Hypothalamus (tissue), 51 donors: Measurements from ENCODE around the gene ADAM19.

Source experiments
- DNase-seq, 51 donors: peaks; one replicate each; lab custom pipeline; 2025; lab: John Stamatoyannopoulos, UW

Gene ADAM19

DNA sequence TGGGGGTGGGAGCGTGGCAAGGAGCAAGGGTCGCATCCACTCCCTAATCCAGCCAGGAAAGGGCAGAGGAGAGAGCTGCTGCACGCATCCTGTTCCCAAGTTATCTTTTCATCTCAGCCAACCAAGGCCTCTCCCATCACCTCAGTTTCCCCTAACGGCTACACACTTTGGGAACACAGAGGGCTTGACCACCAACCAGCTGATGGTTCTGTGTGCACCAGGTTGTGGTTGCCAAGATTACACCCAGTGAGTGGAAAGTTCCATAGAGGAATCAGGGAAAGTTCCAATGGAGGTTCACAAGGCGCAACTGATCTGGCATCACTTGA lies 53.9 kb downstream of the ADAM19 start:
- no peak for DNase-seq

DNA sequence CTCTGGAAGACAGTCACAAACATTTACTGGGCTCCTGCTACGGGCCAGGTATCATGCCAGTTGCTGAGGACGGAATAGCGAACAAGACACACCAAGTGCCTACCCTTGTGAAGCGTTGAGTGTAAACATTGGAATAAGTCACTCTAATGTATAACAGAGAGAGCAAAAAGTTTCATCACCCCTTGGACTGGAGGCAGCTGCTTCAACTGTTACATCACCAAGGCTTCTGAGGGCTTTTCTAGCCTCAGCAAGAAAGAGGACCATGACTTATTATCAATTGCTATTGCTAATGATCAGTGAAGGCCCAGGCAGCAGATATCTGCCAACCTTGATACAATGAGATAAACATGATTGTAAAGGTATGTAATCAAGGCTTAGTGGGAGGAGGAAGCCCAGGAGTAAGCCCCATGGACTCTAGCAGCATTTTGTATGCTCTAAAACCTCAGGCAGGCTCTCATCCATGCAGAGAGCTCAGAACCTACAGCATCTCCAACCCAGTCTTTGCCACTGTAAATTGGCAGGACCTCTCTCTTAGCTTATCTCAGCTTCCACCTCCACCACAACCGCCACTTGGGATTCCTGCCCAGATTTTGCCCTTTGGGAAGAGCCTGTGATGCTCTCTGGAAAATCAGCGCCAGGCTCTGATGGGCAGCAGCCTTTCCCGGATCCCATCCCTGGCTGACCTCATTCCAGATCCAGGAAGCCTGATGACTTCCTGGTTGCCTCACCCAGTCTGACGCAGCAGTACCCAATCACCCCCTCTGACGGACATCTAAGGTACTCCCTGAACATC lies 54.5 kb downstream of the ADAM19 start:
- DNase-seq, result no peak

- DNase-seq, result no peak
These were observed 55.9 kb downstream of the ADAM19 start for GRCh38 chr5:157519579-157520253.

GRCh38 chr5:157518963-157519362 lies 56.6 kb downstream of the ADAM19 start:
- DNase-seq, result no peak

DNA sequence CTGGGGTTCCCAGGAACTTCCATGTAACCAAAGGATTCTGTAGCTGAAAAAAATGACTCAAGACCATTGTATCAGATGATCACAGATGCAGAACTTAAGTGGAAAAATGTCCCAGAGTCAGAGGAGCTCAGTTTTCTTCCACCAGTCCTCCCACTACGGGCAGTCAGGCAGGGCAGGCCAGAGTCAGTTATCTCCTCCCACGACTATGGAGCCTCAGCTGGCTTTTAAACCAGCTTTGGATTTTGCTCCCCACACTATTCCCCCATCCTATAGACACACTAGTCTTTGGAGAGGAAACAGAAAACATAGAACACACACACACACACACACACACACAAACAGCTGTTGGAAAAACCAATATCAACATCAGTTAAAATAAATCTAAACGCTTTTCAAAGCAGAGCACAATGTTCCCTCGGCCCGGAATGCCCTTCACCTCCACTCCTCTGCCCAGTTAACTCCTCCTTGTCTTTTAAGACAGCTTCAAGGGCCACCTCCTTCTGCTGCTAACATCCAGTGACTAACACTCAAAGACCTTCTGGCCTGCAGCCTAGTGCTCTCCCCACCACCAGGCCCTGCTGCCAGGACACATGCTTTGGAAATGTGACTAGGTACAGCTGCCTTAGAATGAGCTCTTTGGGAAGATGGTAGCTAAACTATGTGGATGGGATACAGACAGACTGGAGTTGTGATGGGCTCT lies 58.8 kb downstream of the ADAM19 start:
- peak in 1 of 51 donors; percentile 18 for DNase-seq

- DNase-seq, result peak in 1 of 51 donors; percentile 20
These were observed 59.6 kb downstream of the ADAM19 start for GRCh38 chr5:157516006-157516405.

GRCh38 chr5:157514974-157515373 lies 60.6 kb downstream of the ADAM19 start:
- DNase-seq, result no peak

GRCh38 chr5:157513182-157513581 lies 62.4 kb downstream of the ADAM19 start:
- DNase-seq, result no peak

DNA sequence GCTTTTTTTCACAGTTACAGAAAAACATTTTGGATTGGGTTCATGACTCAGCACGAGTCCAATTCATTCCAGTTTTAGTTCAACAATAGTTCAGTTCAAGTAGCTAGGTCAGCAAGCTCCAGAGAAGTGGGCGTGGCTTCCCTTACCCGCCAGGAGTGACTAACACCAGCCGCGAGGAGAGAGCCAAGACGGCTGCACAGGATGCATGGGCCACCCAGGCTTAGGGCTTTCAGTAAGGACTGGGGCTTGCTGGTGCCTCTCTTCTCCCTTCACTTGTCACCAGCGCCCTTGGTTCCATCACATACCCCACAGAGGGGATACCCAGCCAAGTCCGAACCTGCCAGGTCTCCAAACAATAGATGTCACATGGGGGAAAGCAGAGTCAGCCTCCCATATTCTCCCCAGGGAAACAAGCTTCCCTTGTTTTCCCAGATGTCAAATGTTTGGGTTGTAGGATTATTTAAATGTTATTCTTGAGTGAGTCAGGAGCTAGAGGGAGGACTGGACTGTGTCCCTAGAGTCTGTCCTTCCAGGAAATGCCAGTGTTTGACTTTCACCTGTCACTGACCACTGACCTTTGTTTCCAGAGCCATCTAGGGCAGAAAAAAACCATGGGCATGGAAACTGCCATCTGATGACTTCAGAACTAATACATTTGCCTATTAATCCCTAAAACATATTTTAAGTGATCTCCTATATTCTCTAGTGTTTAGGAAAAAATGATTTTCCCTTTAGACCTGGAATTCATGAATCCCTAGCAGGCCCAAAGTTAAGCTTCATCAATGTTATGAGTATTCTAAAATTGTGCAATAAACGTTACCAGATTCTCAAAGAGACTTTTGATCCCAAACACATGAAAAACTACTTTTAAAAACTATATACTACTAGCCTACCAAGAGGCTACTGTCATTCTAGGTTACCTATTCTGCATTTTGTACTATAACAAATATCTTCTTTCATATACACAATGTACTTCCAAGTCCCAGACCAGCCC lies 63.6 kb downstream of the ADAM19 start:
- DNase-seq, result peak in 45 of 51 donors; percentile 5 to 82 (median 39)

- no peak for DNase-seq
These were observed 64.9 kb downstream of the ADAM19 start for GRCh38 chr5:157510682-157511081.

DNA sequence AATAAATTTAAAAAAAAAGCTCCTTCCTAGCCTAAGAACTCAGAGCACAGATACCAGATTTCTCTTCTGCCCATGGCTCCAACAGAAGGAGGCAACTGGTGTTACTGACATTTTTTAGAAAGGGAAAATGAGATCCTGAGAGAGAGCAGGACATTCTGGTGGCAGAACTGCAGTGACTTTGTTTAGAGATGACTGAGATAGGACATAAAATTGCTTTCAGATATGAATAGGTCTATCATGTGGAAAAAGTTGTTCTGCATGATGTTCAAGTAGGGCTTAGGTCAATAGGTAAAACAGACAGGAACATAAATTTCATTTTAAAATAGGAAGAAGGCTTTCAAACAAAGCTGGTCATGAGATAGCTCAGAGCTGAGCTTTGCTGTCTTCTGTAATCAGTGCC lies 66.0 kb downstream of the ADAM19 start:
- DNase-seq, result no peak

GRCh38 chr5:157509093-157509492 lies 66.5 kb downstream of the ADAM19 start:
- no peak for DNase-seq

GRCh38 chr5:157506981-157507780 lies 68.4 kb downstream of the ADAM19 start:
- DNase-seq, result no peak

DNA sequence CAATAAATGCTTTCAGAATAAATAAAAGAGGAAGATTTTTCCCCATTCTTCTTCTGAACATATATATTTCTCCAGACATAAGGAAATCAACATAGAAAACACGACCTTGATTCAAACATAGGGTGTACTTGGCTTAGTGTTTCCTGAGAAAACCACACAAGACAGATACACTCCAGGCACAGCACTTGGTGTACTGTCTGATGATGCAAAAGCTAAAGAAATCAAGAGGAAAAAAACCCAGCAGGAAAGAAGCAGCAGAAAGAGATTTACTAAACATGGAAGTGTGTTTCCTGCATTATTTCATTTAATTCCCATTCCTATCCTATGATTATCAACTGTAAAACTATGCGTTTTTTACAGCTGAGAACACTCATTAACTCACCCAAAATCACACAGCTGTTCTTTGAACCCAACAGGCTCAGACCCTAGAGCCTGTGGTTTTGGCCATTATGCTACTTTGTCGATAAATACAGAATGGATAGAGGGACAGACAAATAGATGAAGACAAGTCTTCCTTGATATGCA lies 69.4 kb downstream of the ADAM19 start:
- no peak for DNase-seq

DNA sequence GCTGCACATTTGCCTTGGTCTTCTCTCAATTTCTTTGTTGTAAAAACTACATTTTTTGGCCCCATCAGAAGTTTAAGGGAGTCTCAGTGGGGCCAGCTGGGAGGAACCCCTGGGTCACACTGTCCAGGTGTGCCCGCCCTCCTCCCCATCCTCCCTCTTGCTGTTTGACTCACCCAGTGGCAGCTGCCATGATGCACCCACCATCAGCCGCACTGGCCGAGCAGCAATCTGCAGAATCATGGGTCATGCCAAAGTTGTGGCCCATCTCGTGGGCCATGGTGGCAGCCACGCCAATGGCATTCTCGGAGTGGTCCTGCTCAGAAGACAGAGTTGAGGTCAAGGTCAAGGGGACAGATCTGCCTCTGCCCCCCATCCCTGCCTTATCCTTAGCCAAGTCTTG lies 70.1 kb downstream of the ADAM19 start:
- DNase-seq, result no peak

GRCh38 chr5:157504053-157504452 lies 71.5 kb downstream of the ADAM19 start:
- DNase-seq, result no peak

GRCh38 chr5:157502143-157502647 lies 73.4 kb downstream of the ADAM19 start:
- DNase-seq, result peak in 6 of 51 donors; percentile 6 to 19 (median 14)

- DNase-seq, result no peak
These were observed 77.5 kb downstream of the ADAM19 start for GRCh38 chr5:157497875-157498611.
